Glutamatergic neuron (in vitro differentiated cells): ENCODE results near the gene TRIM75. TPM values are rescaled to one million over a fixed set of nuclear protein-coding genes. Genes with fewer than 3 reads are reported as not detected.

Source experiments
- DNase-seq: peaks from one replicate; pipeline ENCODE4 v3.0.0; 2022
- H3K27ac Mint-ChIP-seq: one replicate; pipeline ENCODE4 v1.8.0; 2020; ENCODE audit warnings: mild to moderate bottlenecking, mixed read lengths, inconsistent platforms; ENCODE audit not compliant: unreplicated experiment
- H3K27me3 Mint-ChIP-seq: one replicate; pipeline ENCODE4 v1.8.0; 2020; ENCODE audit warnings: mild to moderate bottlenecking, moderate library complexity, mixed read lengths, inconsistent platforms; ENCODE audit not compliant: unreplicated experiment
- H3K36me3 Mint-ChIP-seq: one replicate; pipeline ENCODE4 v1.8.0; 2020; ENCODE audit warnings: mild to moderate bottlenecking, mixed read lengths, inconsistent platforms; ENCODE audit not compliant: unreplicated experiment
- H3K4me1 Mint-ChIP-seq: one replicate; pipeline ENCODE4 v1.8.0; 2020; ENCODE audit warnings: mild to moderate bottlenecking, low read depth, mixed read lengths, inconsistent platforms; ENCODE audit not compliant: unreplicated experiment
- H3K4me3 Mint-ChIP-seq: one replicate; pipeline ENCODE4 v1.8.0; 2020; ENCODE audit warnings: mild to moderate bottlenecking, mixed read lengths, inconsistent platforms; ENCODE audit not compliant: unreplicated experiment
- H3K9me3 Mint-ChIP-seq: one replicate; pipeline ENCODE4 v1.8.0; 2020; ENCODE audit warnings: mild to moderate bottlenecking, moderate library complexity, mixed read lengths, inconsistent platforms; ENCODE audit not compliant: unreplicated experiment
- CTCF ChIP-seq: fragments of 200-600 bp; sonication (generic); IDR thresholded peaks from one replicate; pipeline ENCODE4 v1.5.0; 2021; ENCODE audit not compliant: partially characterized antibody, unreplicated experiment
- total RNA-seq: library from RNA; stranded (reverse); fragmentation: NEBNext Ultra II Directional; extraction: Animal tissue kit (Norgen Biotek cat#: 25700); gene quantifications from one replicate; pipeline ENCODE4 v1.2.1, GENCODE V29; 2021; ENCODE audit not compliant: unreplicated experiment

Gene TRIM75
- total RNA-seq, 1 donor from 2014 or later, result 0.29 TPM

- H3K4me1 Mint-ChIP-seq, result peaks cover 3% of the 10 kb centered on the region
- H3K4me3 Mint-ChIP-seq, result no peak overlapping the region
- no peaks in the 10 kb centered on the region for H3K9me3 Mint-ChIP-seq
- H3K27ac Mint-ChIP-seq, result no peak overlapping the region
- H3K36me3 Mint-ChIP-seq, result no peaks in the 10 kb centered on the region
- no peak for TF ChIP-seq CTCF
- DNase-seq, result no peak
- H3K27me3 Mint-ChIP-seq, result no peaks in the 10 kb centered on the region
Observed at GRCh38 chr4:165094873-165095272, 41.2 kb downstream of the TRIM75 start.

GRCh38 chr4:165095291-165095690 lies 41.6 kb downstream of the TRIM75 start:
- H3K27ac Mint-ChIP-seq, result no peak overlapping the region
- no peak for TF ChIP-seq CTCF

GRCh38 chr4:165096776-165097175 lies 43.1 kb downstream of the TRIM75 start:
- DNase-seq, result no peak

More at GRCh38 chr4:165095291-165095690, 41.6 kb downstream of the TRIM75 start:
- H3K36me3 Mint-ChIP-seq, result no peaks in the 10 kb centered on the region
- H3K4me1 Mint-ChIP-seq, result peaks cover 3% of the 10 kb centered on the region
- no peaks in the 10 kb centered on the region for H3K9me3 Mint-ChIP-seq
- H3K27me3 Mint-ChIP-seq, result no peaks in the 10 kb centered on the region
- DNase-seq, result no peak
- H3K4me3 Mint-ChIP-seq, result no peak overlapping the region

GRCh38 chr4:165101641-165102040 lies 48.0 kb downstream of the TRIM75 start:
- Mint-ChIP-seq H3K4me1 (no peaks in the 10 kb centered on the region), H3K36me3 (no peaks in the 10 kb centered on the region), H3K9me3 (no peaks in the 10 kb centered on the region), H3K27me3 (no peaks in the 10 kb centered on the region), H3K27ac (no peak overlapping the region), H3K4me3 (no peak overlapping the region)
- TF ChIP-seq CTCF, result no peak
- no peak for DNase-seq

More at GRCh38 chr4:165096776-165097175, 43.1 kb downstream of the TRIM75 start:
- H3K27me3 Mint-ChIP-seq, result no peaks in the 10 kb centered on the region
- no peak overlapping the region for H3K27ac Mint-ChIP-seq
- TF ChIP-seq CTCF, result peak; percentile 59
- peaks cover 3% of the 10 kb centered on the region for H3K4me1 Mint-ChIP-seq
- H3K36me3 Mint-ChIP-seq, result no peaks in the 10 kb centered on the region
- no peaks in the 10 kb centered on the region for H3K9me3 Mint-ChIP-seq
- no peak overlapping the region for H3K4me3 Mint-ChIP-seq

GRCh38 chr4:165106518-165106917 lies 52.9 kb downstream of the TRIM75 start:
- TF ChIP-seq CTCF, result no peak
- DNase-seq, result no peak
- peaks cover 4% of the 10 kb centered on the region for H3K9me3 Mint-ChIP-seq
- H3K36me3 Mint-ChIP-seq, result peaks cover 4% of the 10 kb centered on the region
- H3K4me1 Mint-ChIP-seq, result no peaks in the 10 kb centered on the region
- peaks cover 2% of the 10 kb centered on the region for H3K27me3 Mint-ChIP-seq
- no peak overlapping the region for H3K4me3 Mint-ChIP-seq
- H3K27ac Mint-ChIP-seq, result no peak overlapping the region

Other genes starting within 250 kb of the TRIM75 start
- 0.88 TPM for gene APELA, start 176.7 kb upstream of the TRIM75 start, total RNA-seq
- 0.34 TPM for gene TRIM61, start 76.2 kb upstream of the TRIM75 start, total RNA-seq
- not detected for gene TRIM60, start 21.9 kb upstream of the TRIM75 start, total RNA-seq
- 16.9 TPM for gene TMEM192, start 59.0 kb downstream of the TRIM75 start, total RNA-seq
- gene KLHL2, start 153.7 kb downstream of the TRIM75 start, total RNA-seq, result 19.7 TPM